HG03354 (cell line): ENCODE measurements around the gene MPZ.
"Not testable (repeated sequence)": the region's sequence is repeated elsewhere in the genome, so short reads cannot be mapped to it uniquely, and the experiment has no call there.

Source experiments
- ATAC-seq: cut with Tn5 transposase; IDR thresholded peaks from one replicate; pipeline ENCODE4 v1.9.1; 2021; ENCODE audit warnings: mild to moderate bottlenecking; ENCODE audit not compliant: unreplicated experiment, poor library complexity, severe bottlenecking

The MPZ gene

GRCh38 chr1:161309868-161310267 lies at the start of gene MPZ:
Gene MPZ, minus strand, starts transcription at chr1:161309968. Its CDS starts 63 bp downstream, at chr1:161309905.
- no peak for ATAC-seq

GRCh38 chr1:161359291-161359690 lies 49.5 kb upstream of the MPZ start:
- no peak for ATAC-seq

- no peak for ATAC-seq
Measured at GRCh38 chr1:161357073-161357472, 47.3 kb upstream of the MPZ start.

- ATAC-seq: no peak
Measured at GRCh38 chr1:161351482-161351881, 41.7 kb upstream of the MPZ start.

GRCh38 chr1:161350671-161351070 lies 40.9 kb upstream of the MPZ start:
- ATAC-seq: no peak

GRCh38 chr1:161342821-161343220 lies 33.1 kb upstream of the MPZ start:
- no peak for ATAC-seq

GRCh38 chr1:161342177-161342576 lies 32.4 kb upstream of the MPZ start:
- ATAC-seq: no peak

GRCh38 chr1:161335796-161336195 lies 26.0 kb upstream of the MPZ start:
- no peak for ATAC-seq

GRCh38 chr1:161333166-161333565 lies 23.4 kb upstream of the MPZ start:
- no peak for ATAC-seq

- no peak for ATAC-seq
Measured at GRCh38 chr1:161330346-161330745, 20.6 kb upstream of the MPZ start.

GRCh38 chr1:161324020-161324419 lies 14.3 kb upstream of the MPZ start:
- ATAC-seq: no peak

- not testable (repeated sequence) for ATAC-seq
Measured at GRCh38 chr1:161315841-161316674, 6.3 kb upstream of the MPZ start.

GRCh38 chr1:161314201-161314981 lies 4.6 kb upstream of the MPZ start, which contains the start of gene SDHC:
Gene SDHC, plus strand, starts transcription at chr1:161314381. Its CDS starts 25 bp downstream, at chr1:161314406.
- ATAC-seq: peak; percentile 98

GRCh38 chr1:161313554-161314200 lies 3.9 kb upstream of the MPZ start:
- peak; percentile 19 for ATAC-seq

GRCh38 chr1:161311595-161312181 lies 1.9 kb upstream of the MPZ start:
- no peak for ATAC-seq

- ATAC-seq: no peak
Measured at GRCh38 chr1:161307892-161308638, 1.7 kb downstream of the MPZ start.

- ATAC-seq: no peak
Measured at GRCh38 chr1:161307230-161307768, 2.5 kb downstream of the MPZ start.

GRCh38 chr1:161305867-161306519 lies 3.8 kb downstream of the MPZ start:
- peak; percentile 70 for ATAC-seq
